HepG2 (cell line): ENCODE data around the gene TMEM131. TPM values are rescaled to one million over a fixed set of nuclear protein-coding genes. Genes with fewer than 3 reads are reported as not detected.

Experiments
- ATAC-seq: fragments of 200-7000 bp; cut with Tn5 transposase; 3 replicates; pipeline ENCODE4 v1.9.1; 2020; ENCODE audit warnings: mild to moderate bottlenecking, moderate library complexity
- BruUV-seq: library from RNA; stranded (reverse); fragments of 400-500 nt; replicated peaks from 2 replicates; lab custom pipeline; 2021; lab: Mats Ljungman, UMichigan
- CTCF ChIA-PET: fragments of 300-600 bp; formaldehyde crosslinking; extraction: SDS; loops from one replicate; lab custom pipeline; 2021; ENCODE audit warnings: low total read pairs, inconsistent platforms, low intra/inter-chr PET ratio; lab: Yijun Ruan, JAX
- POLR2A ChIA-PET: fragments of 350-600 bp; sonication (Branson Sonifier 250); formaldehyde crosslinking; loops from one replicate; lab custom pipeline; 2020; ENCODE audit warnings: antibody characterized with exemption, inconsistent platforms; lab: Yijun Ruan, JAX
- DNase-seq: peaks from one replicate; pipeline ENCODE4 v3.0.0-alpha.2; 2015; ENCODE audit warnings: low spot score
- FAIRE-seq: peaks from 3 replicates; lab custom pipeline; 2011; peaks lifted over from hg19 to GRCh38; lab: Jason Lieb, UNC
- H2AFZ ChIP-seq: one replicate; pipeline ENCODE4 v1.6.1; 2011; ENCODE audit warnings: low read length, inconsistent platforms
- H3K27ac ChIP-seq: fragments of 300-600 bp; 3 replicates; pipeline ENCODE4 v1.8.0; 2011; ENCODE audit warnings: mixed run types, mild to moderate bottlenecking, mixed read lengths, low read length, inconsistent platforms; ENCODE audit not compliant: insufficient read depth; ENCODE audit errors: extremely low read length
- H3K27me3 ChIP-seq, 2 experiments: fragments of 200-600 bp in 1 of 2; 2 replicates in 1 of 2; 3 replicates in 1 of 2; pipeline versions ENCODE4 v1.6.0 to v1.8.0; 2011; ENCODE audit warnings: low read length in 2 of 2, mild to moderate bottlenecking in 2 of 2, moderate library complexity in 2 of 2, inconsistent platforms in 1 of 2; ENCODE audit not compliant: insufficient read depth in 2 of 2, control insufficient read depth in 1 of 2
- H3K36me3 ChIP-seq, 2 experiments: fragments of 200-600 bp in 1 of 2; replicated peaks in 1 of 2; 2 replicates in 1 of 2; 3 replicates in 1 of 2; pipeline versions ENCODE4 v1.5.1 to v1.8.0; 2011; ENCODE audit warnings: low read length in 2 of 2, inconsistent platforms in 1 of 2; ENCODE audit not compliant: insufficient read depth in 2 of 2, control insufficient read depth in 1 of 2
- H3K4me1 ChIP-seq: 2 replicates; pipeline ENCODE4 v1.5.1; 2012; ENCODE audit warnings: low read length, inconsistent platforms; ENCODE audit not compliant: insufficient read depth
- H3K4me2 ChIP-seq: 2 replicates; pipeline ENCODE4 v1.6.0; 2011; ENCODE audit warnings: low read depth, low read length, inconsistent platforms
- H3K4me3 ChIP-seq, 3 experiments: fragments of 200-600 bp in 1 of 3; sonication (generic), shearing (Covaris generic) in 1 of 3; replicated peaks in 1 of 3; 2 replicates each; pipeline ENCODE4 v1.5.1; 2011 to 2016; ENCODE audit warnings: low read length in 3 of 3, inconsistent platforms in 2 of 3, low read depth in 2 of 3, mild to moderate bottlenecking in 2 of 3, control low read depth in 1 of 3, mixed read lengths in 1 of 3; ENCODE audit not compliant: insufficient read depth in 1 of 3
- H3K79me2 ChIP-seq: one replicate; pipeline ENCODE4 v1.6.1; 2011; ENCODE audit warnings: low read length, inconsistent platforms; ENCODE audit not compliant: insufficient read depth
- H3K9ac ChIP-seq: 2 replicates; pipeline ENCODE4 v1.6.0; 2011; ENCODE audit warnings: mild to moderate bottlenecking, low read depth, low read length, inconsistent platforms; ENCODE audit not compliant: insufficient read depth
- H3K9me3 ChIP-seq: 2 replicates; pipeline ENCODE4 v1.5.1; 2012; ENCODE audit warnings: mild to moderate bottlenecking, low read length
- H4K20me1 ChIP-seq: 2 replicates; pipeline ENCODE4 v1.6.0; 2011; ENCODE audit warnings: inconsistent platforms, mild to moderate bottlenecking, low read length, moderate library complexity; ENCODE audit not compliant: insufficient read depth
- AGO2 ChIP-seq: fragments of 200-400 bp; formaldehyde crosslinking; optimal IDR thresholded peaks from 2 replicates; pipeline ENCODE3; 2017; ENCODE audit warnings: mild to moderate bottlenecking, low read depth, low read length, moderate library complexity
- ELF3 ChIP-seq: IDR thresholded peaks from 2 replicates; pipeline ENCODE4 v1.6.1; 2016; ENCODE audit warnings: missing genetic modification reagents, missing compliant biosample characterization
- EZH2 ChIP-seq: conservative IDR thresholded peaks from 2 replicates; pipeline ENCODE4 v1.6.1; 2012; ENCODE audit warnings: mild to moderate bottlenecking, low read depth, low read length, moderate library complexity
- KMT2A ChIP-seq: sonication (generic); formaldehyde crosslinking; IDR thresholded peaks from 2 replicates; pipeline ENCODE4 v1.4.0; 2020; ENCODE audit warnings: missing genetic modification reagents
- NKX3-1 ChIP-seq: sonication (generic); formaldehyde crosslinking; IDR thresholded peaks from 2 replicates; pipeline ENCODE4 v1.5.0; 2020; ENCODE audit warnings: missing genetic modification reagents
- SMAD1 ChIP-seq: sonication (generic); formaldehyde crosslinking; IDR thresholded peaks from 2 replicates; pipeline ENCODE4 v1.4.0; 2020; ENCODE audit warnings: missing genetic modification reagents, low read depth, mild to moderate bottlenecking, borderline replicate concordance
- ZBTB21 ChIP-seq: sonication (generic); formaldehyde crosslinking; IDR thresholded peaks from 2 replicates; pipeline ENCODE4 v1.4.0; 2020; ENCODE audit warnings: missing genetic modification reagents
- ZMAT5 ChIP-seq: sonication (generic); formaldehyde crosslinking; IDR thresholded peaks from 2 replicates; pipeline ENCODE4 v1.5.0; 2020; ENCODE audit warnings: mild to moderate bottlenecking, low read depth, missing genetic modification reagents, borderline replicate concordance
- ZNF275 ChIP-seq: sonication (generic); formaldehyde crosslinking; IDR thresholded peaks from 2 replicates; pipeline ENCODE4 v1.8.0; 2022; ENCODE audit warnings: missing genetic modification reagents, mild to moderate bottlenecking, inconsistent platforms, borderline replicate concordance
- ZNF543 ChIP-seq: sonication (generic); formaldehyde crosslinking; IDR thresholded peaks from 2 replicates; pipeline ENCODE4 v1.4.0; 2020; ENCODE audit warnings: mild to moderate bottlenecking, missing genetic modification reagents
- ZNF547 ChIP-seq: sonication (generic); formaldehyde crosslinking; IDR thresholded peaks from 2 replicates; pipeline ENCODE4 v1.5.1; 2020; ENCODE audit warnings: mild to moderate bottlenecking, missing genetic modification reagents
- ZNF558 ChIP-seq: sonication (generic); formaldehyde crosslinking; IDR thresholded peaks from 2 replicates; pipeline ENCODE4 v1.9.0; 2022; ENCODE audit warnings: mild to moderate bottlenecking, missing genetic modification reagents, borderline replicate concordance
- ZNF563 ChIP-seq: sonication (generic); formaldehyde crosslinking; IDR thresholded peaks from 2 replicates; pipeline ENCODE4 v1.8.0; 2022; ENCODE audit warnings: mild to moderate bottlenecking, moderate library complexity, missing genetic modification reagents
- ZNF790 ChIP-seq: sonication (generic); formaldehyde crosslinking; IDR thresholded peaks from 2 replicates; pipeline ENCODE4 v1.8.0; 2022; ENCODE audit warnings: missing genetic modification reagents, mild to moderate bottlenecking, borderline replicate concordance
- ZSCAN25 ChIP-seq: sonication (generic); formaldehyde crosslinking; IDR thresholded peaks from 2 replicates; pipeline ENCODE4 v1.8.0; 2022; ENCODE audit warnings: mild to moderate bottlenecking, missing genetic modification reagents
- WGBS: methylation state at CpG from one replicate; pipeline ENCODE4 v1.1.6; 2017; ENCODE audit warnings: low lambda C conversion rate; 5-methylcytosine and 5-hydroxymethylcytosine counted together
- in situ Hi-C: cut with HindIII; loops from 2 replicates; pipeline ENCODE4 v1.10.0; 2017; ENCODE audit warnings: low pct_unique_long_range_greater_than_20kb; ENCODE audit not compliant: extremely low pct_ligation_motif_present
- intact Hi-C: fragments of 100-400 bp; cut with micrococcal nuclease; formaldehyde crosslinking; loops from one replicate; pipeline ENCODE4 v1.10.0; 2022; ENCODE audit not compliant: unreplicated experiment
- polyA plus RNA-seq, 8 experiments: library from polyadenylated mRNA; depleted of rRNA in 3 of 8; stranded (reverse) in 7 of 8; unstranded in 1 of 8; fragments of >200 nt; fragmentation: Illumina TruSeq in 4 of 8; extraction: Trizol in 4 of 8; gene quantifications; 2 replicates each; pipeline versions ENCODE4 v1.2.1 to v1.2.3, GENCODE V29; 2011 to 2016; ENCODE audit warnings: low read depth in 4 of 8, missing spikeins in 1 of 8, mixed read lengths in 1 of 8; ENCODE audit not compliant: insufficient read depth in 1 of 8
- total RNA-seq, 5 experiments: library from RNA; depleted of rRNA; stranded (reverse); fragments of >200 nt; fragmentation: Illumina TruSeq; extraction: Trizol; gene quantifications; 2 replicates each; pipeline ENCODE4 v1.2.3, GENCODE V29; 2016; ENCODE audit warnings: low read depth in 1 of 5
- TF ChIP-seq, protein P1 (sequence below): sonication (generic); formaldehyde crosslinking; IDR thresholded peaks from 2 replicates; pipeline ENCODE4 v1.8.1; 2023; ENCODE audit warnings: mild to moderate bottlenecking, missing genetic modification reagents, borderline replicate concordance
- TF ChIP-seq, protein P2 (sequence below): sonication (generic); formaldehyde crosslinking; IDR thresholded peaks from 2 replicates; pipeline ENCODE4 v1.5.1; 2020; ENCODE audit warnings: mild to moderate bottlenecking, moderate library complexity, missing genetic modification reagents

Gene TMEM131
- total and polyA plus RNA-seq, 2 of the 13 experiments (the other 11 are each of a cell fraction or from before 2014, with no cell fraction given) = 17.9 to 19.5 TPM

DNA sequence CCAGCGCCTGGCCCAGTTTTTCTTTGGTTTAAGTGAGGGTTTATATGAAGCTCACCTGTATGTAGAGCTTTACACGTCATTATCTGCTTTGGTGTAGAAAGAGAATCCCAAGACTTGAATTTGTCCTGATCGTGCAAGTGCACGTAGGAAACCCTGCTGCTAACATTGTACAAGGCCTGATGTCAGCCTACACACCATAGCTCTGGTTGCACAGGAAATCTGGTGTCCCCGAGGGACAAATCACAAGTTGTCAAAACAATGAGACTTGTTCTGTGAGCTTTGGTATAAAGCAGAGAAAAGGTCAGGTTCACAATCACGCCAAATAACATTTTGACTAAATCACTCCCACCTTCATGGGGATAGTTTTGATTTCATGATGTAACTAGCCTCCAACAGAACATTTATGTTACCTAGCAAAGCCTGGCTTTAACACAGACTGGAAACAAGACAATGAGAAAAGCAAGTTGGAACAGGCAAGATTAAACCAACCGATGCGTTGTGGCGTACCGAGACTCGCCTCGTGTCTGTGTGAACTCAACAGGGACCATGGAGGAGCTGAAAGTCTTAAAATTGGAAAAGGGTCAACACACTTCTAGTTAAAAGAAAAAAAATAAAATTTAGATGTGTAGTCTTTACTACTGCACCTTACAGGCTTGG lies 240.9 kb downstream of the TMEM131 start:
- CTCF ChIA-PET = no interaction called here

More for the DNA sequence above, 240.9 kb downstream of the TMEM131 start:
- Histone ChIP-seq H3K27me3 (no peaks in the 10 kb centered on the region), H3K79me2 (no peaks in the 10 kb centered on the region), H3K9me3 (no peaks in the 10 kb centered on the region), H3K27ac (no peak overlapping the region), H3K4me1 (no peaks in the 10 kb centered on the region), H3K4me3 (no peak overlapping the region), H2AFZ (no peak overlapping the region), H3K36me3 (peaks cover 9 to 42% of the 10 kb centered on the region in 2 experiments), H3K9ac (no peak overlapping the region), H3K4me2 (no peak overlapping the region), H4K20me1 (no peaks in the 10 kb centered on the region)
- ATAC-seq (no peak), DNase-seq (no peak), FAIRE-seq (no peak)
- TF ChIP-seq ZSCAN25 (no peak), ZNF790 (CRISPR knock-in tag) (no peak), AGO2 (no peak), ZNF563 (CRISPR knock-in tag) (no peak), ZNF547 (no peak), NKX3-1 (CRISPR knock-in tag) (no peak), ZNF275 (CRISPR knock-in tag) (no peak), ZBTB21 (CRISPR knock-in tag) (no peak), ZMAT5 (no peak), KMT2A (CRISPR knock-in tag) (no peak), ELF3 (CRISPR knock-in tag) (no peak), EZH2 (no peak), SMAD1 (no peak), ZNF543 (no peak), ZNF558 (CRISPR knock-in tag) (no peak)
- TF ChIP-seq, protein P1, sequence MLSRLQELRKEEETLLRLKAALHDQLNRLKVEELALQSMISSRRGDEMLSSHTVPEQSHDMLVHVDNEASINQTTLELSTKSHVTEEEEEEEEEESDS (CRISPR knock-in tag) = no peak
- TF ChIP-seq, protein P2, sequence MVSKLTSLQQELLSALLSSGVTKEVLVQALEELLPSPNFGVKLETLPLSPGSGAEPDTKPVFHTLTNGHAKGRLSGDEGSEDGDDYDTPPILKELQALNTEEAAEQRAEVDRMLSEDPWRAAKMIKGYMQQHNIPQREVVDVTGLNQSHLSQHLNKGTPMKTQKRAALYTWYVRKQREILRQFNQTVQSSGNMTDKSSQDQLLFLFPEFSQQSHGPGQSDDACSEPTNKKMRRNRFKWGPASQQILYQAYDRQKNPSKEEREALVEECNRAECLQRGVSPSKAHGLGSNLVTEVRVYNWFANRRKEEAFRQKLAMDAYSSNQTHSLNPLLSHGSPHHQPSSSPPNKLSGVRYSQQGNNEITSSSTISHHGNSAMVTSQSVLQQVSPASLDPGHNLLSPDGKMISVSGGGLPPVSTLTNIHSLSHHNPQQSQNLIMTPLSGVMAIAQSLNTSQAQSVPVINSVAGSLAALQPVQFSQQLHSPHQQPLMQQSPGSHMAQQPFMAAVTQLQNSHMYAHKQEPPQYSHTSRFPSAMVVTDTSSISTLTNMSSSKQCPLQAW (CRISPR knock-in tag) = no peak
- intact Hi-C loops = no loop called here
- POLR2A ChIA-PET = no interaction called here
- no TSS peak for BruUV-seq
- in situ Hi-C loops = no loop called here
- 96% methylated on average over 12 of the region's 12 CpGs for WGBS
